Peyer's patch (tissue), 4 donors: ENCODE data around the gene CTTNBP2NL. TPM values are rescaled to one million over a fixed set of nuclear protein-coding genes. Genes with fewer than 3 reads are reported as not detected.
A peak's percentile ranks its signal among the peaks of the same experiment; 100 is the strongest.

Experiments
- DNase-seq, 3 donors: peaks; one replicate each; pipeline ENCODE4 v3.0.0-alpha.2; 2017 to 2019
- H3K27ac ChIP-seq, 4 donors: fragments of 200-600 bp; sonication (generic); one replicate each; pipeline ENCODE4 v1.5.1; 2016 to 2019
- H3K27me3 ChIP-seq, 2 donors: fragments of 200-600 bp; sonication (generic); one replicate each; pipeline ENCODE4 v1.5.1; 2019
- H3K36me3 ChIP-seq, 3 donors: fragments of 200-600 bp; sonication (generic); one replicate each; pipeline ENCODE4 v1.5.1; 2016 to 2019
- H3K4me1 ChIP-seq, 4 donors: fragments of 200-600 bp; sonication (generic); one replicate each; pipeline ENCODE4 v1.5.1; 2016 to 2019
- H3K4me3 ChIP-seq, 4 donors: fragments of 200-600 bp; sonication (generic); 1 replicate in 3 of 4; 2 replicates in 1 of 4; pipeline ENCODE4 v1.5.1; 2016 to 2019; ENCODE audit warnings: mild to moderate bottlenecking in 1 of 4
- H3K9me3 ChIP-seq, 4 donors: fragments of 200-600 bp; sonication (generic); one replicate each; pipeline ENCODE4 v1.5.1; 2016 to 2019; ENCODE audit warnings: mild to moderate bottlenecking in 1 of 4
- POLR2A ChIP-seq, 2 donors: fragments of 450-650 bp; IDR thresholded peaks; one replicate each; pipeline ENCODE4 v1.5.1; 2017; ENCODE audit warnings: antibody characterized with exemption in 2 of 2, mild to moderate bottlenecking in 2 of 2, moderate library complexity in 2 of 2
- total RNA-seq, 4 donors: library from RNA; depleted of rRNA; stranded (reverse); fragments of >200 nt; gene quantifications; one replicate each; pipeline ENCODE4 v1.1.0, GENCODE V29; 2016
- TF ChIP-seq, protein P1 (sequence below), 6 experiments: fragments of 450-650 bp in 4 of 6; fragments of 200-600 bp in 2 of 6; sonication (generic) in 1 of 6; IDR thresholded peaks; one replicate each; pipeline ENCODE4 v1.5.1; 2017 to 2019; ENCODE audit warnings: antibody characterized with exemption in 6 of 6, mild to moderate bottlenecking in 3 of 6, moderate library complexity in 1 of 6

The CTTNBP2NL gene
- total RNA-seq, 4 donors from 2014 or later: 28.4 to 81.7 (median 59.1) TPM

DNA sequence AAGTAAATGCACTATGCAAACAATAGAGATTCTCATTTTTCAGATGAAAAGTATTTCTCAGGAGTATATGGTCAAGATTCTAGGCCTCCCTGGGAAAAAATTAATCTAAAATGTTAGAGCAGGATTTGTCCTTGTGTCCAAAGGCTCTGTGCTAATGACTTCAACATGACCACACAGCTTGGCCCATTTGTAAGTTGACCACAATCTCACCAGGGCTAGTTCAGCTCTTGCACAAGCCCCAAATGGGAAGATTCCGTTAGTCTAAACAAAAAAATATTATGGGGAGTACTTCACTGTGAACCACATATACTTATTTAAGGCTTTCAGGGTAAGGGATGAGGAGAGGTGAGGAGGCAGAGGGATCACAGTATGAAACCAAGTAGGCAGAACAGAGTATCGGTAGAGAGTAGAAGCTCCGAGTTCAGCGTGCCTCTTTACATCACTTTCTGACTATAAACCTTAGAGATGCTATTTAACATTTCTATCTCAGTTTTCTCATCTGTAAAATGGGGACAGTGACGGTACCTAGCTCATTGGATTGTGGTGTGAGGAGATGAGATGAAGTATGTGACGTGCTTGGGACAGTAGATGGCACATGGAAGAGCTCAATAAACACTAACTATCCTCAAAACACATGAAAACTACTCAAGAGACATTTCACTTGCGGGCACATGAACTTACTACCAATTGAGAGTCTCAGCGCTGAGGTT, 37.8 kb upstream of the CTTNBP2NL start:
- TF ChIP-seq, protein P1, sequence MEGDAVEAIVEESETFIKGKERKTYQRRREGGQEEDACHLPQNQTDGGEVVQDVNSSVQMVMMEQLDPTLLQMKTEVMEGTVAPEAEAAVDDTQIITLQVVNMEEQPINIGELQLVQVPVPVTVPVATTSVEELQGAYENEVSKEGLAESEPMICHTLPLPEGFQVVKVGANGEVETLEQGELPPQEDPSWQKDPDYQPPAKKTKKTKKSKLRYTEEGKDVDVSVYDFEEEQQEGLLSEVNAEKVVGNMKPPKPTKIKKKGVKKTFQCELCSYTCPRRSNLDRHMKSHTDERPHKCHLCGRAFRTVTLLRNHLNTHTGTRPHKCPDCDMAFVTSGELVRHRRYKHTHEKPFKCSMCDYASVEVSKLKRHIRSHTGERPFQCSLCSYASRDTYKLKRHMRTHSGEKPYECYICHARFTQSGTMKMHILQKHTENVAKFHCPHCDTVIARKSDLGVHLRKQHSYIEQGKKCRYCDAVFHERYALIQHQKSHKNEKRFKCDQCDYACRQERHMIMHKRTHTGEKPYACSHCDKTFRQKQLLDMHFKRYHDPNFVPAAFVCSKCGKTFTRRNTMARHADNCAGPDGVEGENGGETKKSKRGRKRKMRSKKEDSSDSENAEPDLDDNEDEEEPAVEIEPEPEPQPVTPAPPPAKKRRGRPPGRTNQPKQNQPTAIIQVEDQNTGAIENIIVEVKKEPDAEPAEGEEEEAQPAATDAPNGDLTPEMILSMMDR (IDR thresholded peaks at IDR 0.05): no peak
- TF ChIP-seq POLR2A (IDR thresholded peaks at IDR 0.05): no peak
- Histone ChIP-seq H3K27ac (peak overlapping the region; percentile 11 to 85 (median 75)), H3K36me3 (no peaks in the 10 kb centered on the region), H3K9me3 (no peaks in the 10 kb centered on the region), H3K27me3 (no peaks in the 10 kb centered on the region), H3K4me3 (no peak overlapping the region), H3K4me1 (peaks cover 0 to 13% (median 0%) of the 10 kb centered on the region in 4 donors)
- no peak for DNase-seq

DNA sequence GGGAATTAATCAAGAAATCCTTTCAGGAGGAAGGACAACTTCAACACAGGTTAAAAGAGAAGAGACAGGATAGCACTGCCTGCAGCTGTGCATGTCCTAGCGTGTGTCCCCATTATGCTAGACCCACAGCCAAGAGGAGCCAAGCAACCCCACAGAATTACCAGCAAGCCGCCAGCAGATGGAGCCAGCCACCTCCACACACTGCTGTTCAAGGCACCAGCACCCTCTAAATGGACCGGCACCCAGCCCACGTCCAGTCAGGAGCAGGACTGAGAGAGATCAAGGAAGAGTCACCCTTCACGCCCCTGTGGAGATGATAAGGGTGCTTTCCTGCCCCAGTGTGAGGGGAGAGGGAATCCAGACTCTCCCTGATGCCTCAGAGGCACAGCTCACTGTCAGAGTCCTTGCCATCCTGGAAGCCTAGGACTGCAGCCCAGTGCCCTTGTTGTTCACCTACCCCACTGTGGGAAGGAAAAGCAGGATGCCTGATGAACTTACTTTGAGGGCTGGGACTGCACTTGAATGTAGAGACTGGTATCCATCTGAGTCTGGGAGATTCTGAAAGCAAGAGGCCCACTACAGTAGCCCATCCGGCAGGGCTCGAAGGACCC, 37.1 kb upstream of the CTTNBP2NL start:
- DNase-seq: peak; percentile 20 to 85 (median 75)
- no peaks in the 10 kb centered on the region for H3K36me3 ChIP-seq
- peak overlapping the region in 1 of 4 donors; percentile 19 for H3K4me3 ChIP-seq
- H3K27ac ChIP-seq: peak overlapping the region; percentile 11 to 85 (median 75)
- no peak for TF ChIP-seq POLR2A (IDR thresholded peaks at IDR 0.05)
- TF ChIP-seq, protein P1 (IDR thresholded peaks at IDR 0.05): peak; percentile 23 to 81 (median 64)
- H3K9me3 ChIP-seq: no peaks in the 10 kb centered on the region
- peaks cover 0 to 13% (median 0%) of the 10 kb centered on the region in 4 donors for H3K4me1 ChIP-seq
- H3K27me3 ChIP-seq: no peaks in the 10 kb centered on the region

GRCh38 chr1:112359961-112360767, 35.9 kb upstream of the CTTNBP2NL start:
- peaks cover 0 to 13% (median 0%) of the 10 kb centered on the region in 4 donors for H3K4me1 ChIP-seq
- H3K36me3 ChIP-seq: no peaks in the 10 kb centered on the region
- H3K9me3 ChIP-seq: no peaks in the 10 kb centered on the region
- H3K27me3 ChIP-seq: no peaks in the 10 kb centered on the region
- peak; percentile 17 to 71 (median 55) for DNase-seq
- no peak for TF ChIP-seq POLR2A (IDR thresholded peaks at IDR 0.05)
- TF ChIP-seq, protein P1 (IDR thresholded peaks at IDR 0.05): peak in 1 of 6 experiments; percentile 12
- peak overlapping the region in 1 of 4 donors; percentile 19 for H3K4me3 ChIP-seq
- H3K27ac ChIP-seq: peak overlapping the region; percentile 11 to 85 (median 75)

GRCh38 chr1:112363636-112364035, 32.4 kb upstream of the CTTNBP2NL start:
- no peak overlapping the region for H3K4me3 ChIP-seq
- no peaks in the 10 kb centered on the region for H3K27me3 ChIP-seq
- H3K36me3 ChIP-seq: no peaks in the 10 kb centered on the region
- H3K4me1 ChIP-seq: peaks cover 0 to 13% (median 0%) of the 10 kb centered on the region in 4 donors
- H3K27ac ChIP-seq: no peak overlapping the region
- no peak for DNase-seq
- TF ChIP-seq POLR2A (IDR thresholded peaks at IDR 0.05): no peak
- H3K9me3 ChIP-seq: no peaks in the 10 kb centered on the region

DNA sequence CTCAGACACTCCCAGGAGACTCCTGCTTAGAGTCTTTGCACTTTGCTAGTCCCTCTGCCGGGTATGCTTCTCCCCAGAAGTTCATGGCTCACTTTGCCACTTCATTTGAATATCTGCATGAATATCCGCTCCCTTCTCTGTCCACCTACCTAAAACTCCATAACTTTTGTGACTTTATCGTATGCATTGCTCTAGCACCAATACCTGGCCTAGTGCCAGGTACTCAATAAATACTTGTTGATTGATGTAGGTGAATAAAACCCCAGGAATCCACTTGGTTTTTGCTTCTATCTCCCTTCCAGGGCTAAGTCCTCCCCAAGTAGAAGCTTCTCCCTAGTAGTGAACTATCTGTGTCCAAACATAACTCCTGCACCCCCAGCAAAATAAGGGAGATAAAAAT, 27.8 kb upstream of the CTTNBP2NL start:
- DNase-seq: no peak
- Histone ChIP-seq H3K4me1 (no peaks in the 10 kb centered on the region), H3K4me3 (no peak overlapping the region), H3K9me3 (no peaks in the 10 kb centered on the region), H3K27me3 (no peaks in the 10 kb centered on the region), H3K27ac (no peak overlapping the region), H3K36me3 (no peaks in the 10 kb centered on the region)
- TF ChIP-seq, protein P1 (IDR thresholded peaks at IDR 0.05): no peak
- no peak for TF ChIP-seq POLR2A (IDR thresholded peaks at IDR 0.05)
